ENCODE results near the gene FADS1. TPM values are rescaled to one million over a fixed set of nuclear protein-coding genes. Genes with fewer than 3 reads are reported as not detected.

The FADS1 gene
- total and polyA plus RNA-seq, 12 donors: 28.3 to 410 (median 102) TPM

- TF ChIP-seq POLR2A (IDR thresholded peaks at IDR 0.05): no peak
- no peak for TF ChIP-seq CTCF (IDR thresholded peaks at IDR 0.05)
- H3K27ac ChIP-seq: no peak overlapping the region
- intact Hi-C loops (cut with DNase I): loop anchor here in 1 of 2 donors (10.0 kb wide), 2 partner anchors 175 to 335 kb away; partner anchors contain the start of gene BEST1
- H3K27me3 ChIP-seq: no peaks in the 10 kb centered on the region
- peaks cover 0 to 11% of the 10 kb centered on the region in 2 donors for H3K4me1 ChIP-seq (replicated peaks in 1 of 2)
- H3K9me3 ChIP-seq (replicated peaks in 1 of 3): no peaks in the 10 kb centered on the region
- DNase-seq: no peak
- H3K36me3 ChIP-seq (replicated peaks in 1 of 2): peaks cover 0 to 6% of the 10 kb centered on the region in 2 donors
- 86 to 99% (median 94%) methylated on average over 10 to 14 of the region's 14 CpGs for WGBS, 4 donors
- H3K4me3 ChIP-seq: no peak overlapping the region
Observed at GRCh38 chr11:61779666-61780525, 36.9 kb downstream of the FADS1 start.

DNA sequence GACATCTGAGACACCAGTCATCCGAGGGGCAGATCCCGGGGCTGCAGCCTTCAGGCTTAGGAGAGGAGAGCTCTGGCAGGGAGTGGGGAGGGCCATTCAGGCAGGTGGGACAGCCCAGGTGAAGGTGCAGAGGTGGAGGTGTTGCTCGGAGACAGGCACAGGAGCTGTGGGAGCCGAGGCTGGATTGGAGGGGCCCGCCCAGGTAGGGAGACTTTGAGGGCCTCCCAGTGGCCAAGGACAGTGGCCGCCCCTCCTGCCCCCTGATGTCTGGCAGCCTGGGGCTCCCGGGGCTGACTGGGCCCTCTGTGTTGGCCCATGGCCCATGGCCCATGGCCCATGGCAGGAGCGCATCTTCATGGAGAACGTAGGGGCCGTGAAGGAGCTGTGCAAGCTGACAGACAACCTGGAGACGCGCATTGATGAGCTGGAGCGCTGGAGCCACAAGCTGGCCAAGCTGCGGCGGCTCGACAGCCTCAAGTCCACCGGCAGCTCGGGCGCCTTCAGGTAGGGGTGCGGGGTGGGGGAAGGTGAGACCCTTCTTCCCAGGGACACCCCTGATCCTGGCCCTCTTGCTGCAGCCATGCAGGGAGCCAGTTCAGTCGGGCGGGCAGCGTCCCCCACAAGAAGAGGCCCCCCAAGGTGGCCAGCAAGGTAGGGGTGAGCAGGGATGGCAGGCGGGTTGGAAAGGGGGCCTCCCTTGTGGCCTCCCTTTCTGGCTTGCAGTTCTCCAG is 37.7 kb downstream of the FADS1 start:
- no peaks in the 10 kb centered on the region for H3K27me3 ChIP-seq
- DNase-seq: no peak
- peaks cover 0 to 11% of the 10 kb centered on the region in 2 donors for H3K4me1 ChIP-seq (replicated peaks in 1 of 2)
- H3K4me3 ChIP-seq: no peak overlapping the region
- H3K36me3 ChIP-seq (replicated peaks in 1 of 2): no peaks in the 10 kb centered on the region
- TF ChIP-seq POLR2A (IDR thresholded peaks at IDR 0.05) (no peak), CTCF (IDR thresholded peaks at IDR 0.05) (no peak)
- H3K27ac ChIP-seq: no peak overlapping the region
- H3K9me3 ChIP-seq (replicated peaks in 1 of 3): no peaks in the 10 kb centered on the region
- 88 to 100% (median 91%) methylated on average over 4 to 24 of the region's 24 CpGs for WGBS, 4 donors
- intact Hi-C loops (cut with DNase I): no loop called here

DNA sequence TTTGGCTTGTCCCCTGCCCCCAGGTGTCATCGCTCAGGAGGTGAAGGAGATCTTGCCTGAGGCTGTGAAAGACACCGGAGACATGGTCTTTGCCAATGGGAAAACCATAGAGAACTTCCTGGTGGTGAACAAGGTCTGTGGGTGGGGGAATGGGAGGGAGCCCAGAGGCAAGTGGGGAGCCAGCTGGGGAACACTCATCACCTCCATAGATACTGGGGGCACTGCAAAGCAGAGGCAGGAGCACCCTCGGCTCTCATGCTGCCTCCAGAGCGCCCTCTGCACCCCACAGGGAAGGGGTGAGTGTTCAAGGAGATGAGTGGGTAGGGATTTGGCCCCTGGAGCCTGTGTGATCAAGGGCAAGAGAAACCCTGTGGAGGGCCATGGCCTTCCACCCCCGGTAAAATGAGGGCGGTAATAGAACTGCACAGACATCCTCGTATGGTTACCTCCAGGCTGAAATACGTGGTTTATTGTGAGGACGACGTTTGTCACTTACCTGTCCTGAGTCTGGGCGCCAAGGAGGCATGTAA is 38.4 kb downstream of the FADS1 start:
- peaks cover 0 to 11% of the 10 kb centered on the region in 2 donors for H3K4me1 ChIP-seq (replicated peaks in 1 of 2)
- intact Hi-C loops (cut with DNase I): no loop called here
- H3K27me3 ChIP-seq: no peaks in the 10 kb centered on the region
- TF ChIP-seq POLR2A (IDR thresholded peaks at IDR 0.05) (no peak), CTCF (IDR thresholded peaks at IDR 0.05) (no peak)
- H3K9me3 ChIP-seq (replicated peaks in 1 of 3): no peaks in the 10 kb centered on the region
- no peak overlapping the region for H3K4me3 ChIP-seq
- H3K27ac ChIP-seq: no peak overlapping the region
- H3K36me3 ChIP-seq (replicated peaks in 1 of 2): no peaks in the 10 kb centered on the region
- 83 to 90% (median 87%) methylated on average over 11 of the region's 11 CpGs for WGBS, 4 donors
- no peak for DNase-seq
